Fibroblast of the aortic adventitia (primary cell): ENCODE data around the gene BRME1. TPM values are rescaled to one million over a fixed set of nuclear protein-coding genes. Genes with fewer than 3 reads are reported as not detected.

ENCODE experiments used
- DNase-seq: peaks from one replicate; pipeline ENCODE4 v3.0.0-alpha.2; 2010; ENCODE audit warnings: low read depth
- H3K4me3 ChIP-seq: 2 replicates; pipeline ENCODE4 v1.5.1; 2011; ENCODE audit warnings: low read depth, mild to moderate bottlenecking, control low read depth, low read length, moderate library complexity
- total RNA-seq: library from RNA; depleted of rRNA; stranded (reverse); fragments of >200 nt; gene quantifications from 2 replicates; pipeline ENCODE4 v1.2.3, GENCODE V29; 2012; ENCODE audit warnings: low replicate concordance
- TF ChIP-seq, protein P1 (sequence below): IDR thresholded peaks from 2 replicates; pipeline ENCODE4 v1.5.1; 2011; ENCODE audit warnings: mild to moderate bottlenecking, low read length, control low read depth, inconsistent platforms; ENCODE audit not compliant: insufficient read depth

Gene BRME1
- total RNA-seq, 1 donor: 1.8 TPM

DNA sequence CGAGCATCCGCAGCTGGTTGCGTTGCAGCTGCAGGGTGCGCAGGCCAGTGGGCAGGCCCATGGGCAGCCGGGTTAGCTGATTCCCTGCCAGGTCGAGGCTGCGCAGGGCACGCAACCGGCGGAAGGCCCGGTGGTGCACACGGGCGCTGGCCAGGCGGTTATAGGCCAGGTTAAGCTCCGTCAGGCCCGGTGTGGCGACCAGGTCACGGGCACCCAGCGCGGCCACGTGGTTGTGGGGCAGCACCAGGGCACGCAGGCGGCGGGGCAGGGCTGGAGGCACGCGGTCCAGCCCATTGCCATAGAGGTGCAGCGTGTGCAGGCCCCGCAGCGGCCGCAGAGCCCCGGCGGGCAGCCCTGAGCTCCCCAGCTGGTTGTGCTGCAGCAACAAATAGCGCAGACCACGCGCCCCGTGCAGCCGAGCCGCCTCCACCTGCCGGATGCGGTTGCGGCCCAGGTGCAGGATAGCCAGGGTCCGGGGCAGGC lies 27.0 kb upstream of the BRME1 start:
- H3K4me3 ChIP-seq: no peak overlapping the region
- TF ChIP-seq, protein P1, sequence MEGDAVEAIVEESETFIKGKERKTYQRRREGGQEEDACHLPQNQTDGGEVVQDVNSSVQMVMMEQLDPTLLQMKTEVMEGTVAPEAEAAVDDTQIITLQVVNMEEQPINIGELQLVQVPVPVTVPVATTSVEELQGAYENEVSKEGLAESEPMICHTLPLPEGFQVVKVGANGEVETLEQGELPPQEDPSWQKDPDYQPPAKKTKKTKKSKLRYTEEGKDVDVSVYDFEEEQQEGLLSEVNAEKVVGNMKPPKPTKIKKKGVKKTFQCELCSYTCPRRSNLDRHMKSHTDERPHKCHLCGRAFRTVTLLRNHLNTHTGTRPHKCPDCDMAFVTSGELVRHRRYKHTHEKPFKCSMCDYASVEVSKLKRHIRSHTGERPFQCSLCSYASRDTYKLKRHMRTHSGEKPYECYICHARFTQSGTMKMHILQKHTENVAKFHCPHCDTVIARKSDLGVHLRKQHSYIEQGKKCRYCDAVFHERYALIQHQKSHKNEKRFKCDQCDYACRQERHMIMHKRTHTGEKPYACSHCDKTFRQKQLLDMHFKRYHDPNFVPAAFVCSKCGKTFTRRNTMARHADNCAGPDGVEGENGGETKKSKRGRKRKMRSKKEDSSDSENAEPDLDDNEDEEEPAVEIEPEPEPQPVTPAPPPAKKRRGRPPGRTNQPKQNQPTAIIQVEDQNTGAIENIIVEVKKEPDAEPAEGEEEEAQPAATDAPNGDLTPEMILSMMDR: no peak
- no peak for DNase-seq

DNA sequence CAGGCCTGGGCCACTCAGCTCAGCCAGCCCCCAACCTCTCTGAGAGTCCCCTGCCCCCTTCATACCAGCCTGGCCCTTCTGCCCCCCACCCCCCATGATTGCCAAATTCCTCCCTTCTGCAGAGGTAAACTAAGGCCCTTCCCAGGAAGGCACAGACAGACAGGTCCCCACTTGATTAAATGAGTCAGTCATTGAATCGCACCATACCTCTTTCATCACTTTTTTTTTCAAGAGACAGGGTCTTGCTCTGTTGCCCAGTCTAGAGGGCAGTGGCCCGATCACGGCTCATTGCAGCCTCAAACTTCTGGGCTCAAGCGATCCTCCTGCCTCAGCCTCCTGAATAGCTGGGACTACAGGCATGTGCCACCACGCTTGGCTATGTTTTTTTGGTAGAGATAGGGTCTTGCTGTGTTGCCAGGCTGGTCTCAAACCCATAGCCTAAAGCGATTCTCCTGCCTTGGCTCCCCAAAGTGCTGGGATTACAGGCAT lies 26.3 kb upstream of the BRME1 start:
- TF ChIP-seq, protein P1: no peak
- DNase-seq: no peak
- no peak overlapping the region for H3K4me3 ChIP-seq

DNA sequence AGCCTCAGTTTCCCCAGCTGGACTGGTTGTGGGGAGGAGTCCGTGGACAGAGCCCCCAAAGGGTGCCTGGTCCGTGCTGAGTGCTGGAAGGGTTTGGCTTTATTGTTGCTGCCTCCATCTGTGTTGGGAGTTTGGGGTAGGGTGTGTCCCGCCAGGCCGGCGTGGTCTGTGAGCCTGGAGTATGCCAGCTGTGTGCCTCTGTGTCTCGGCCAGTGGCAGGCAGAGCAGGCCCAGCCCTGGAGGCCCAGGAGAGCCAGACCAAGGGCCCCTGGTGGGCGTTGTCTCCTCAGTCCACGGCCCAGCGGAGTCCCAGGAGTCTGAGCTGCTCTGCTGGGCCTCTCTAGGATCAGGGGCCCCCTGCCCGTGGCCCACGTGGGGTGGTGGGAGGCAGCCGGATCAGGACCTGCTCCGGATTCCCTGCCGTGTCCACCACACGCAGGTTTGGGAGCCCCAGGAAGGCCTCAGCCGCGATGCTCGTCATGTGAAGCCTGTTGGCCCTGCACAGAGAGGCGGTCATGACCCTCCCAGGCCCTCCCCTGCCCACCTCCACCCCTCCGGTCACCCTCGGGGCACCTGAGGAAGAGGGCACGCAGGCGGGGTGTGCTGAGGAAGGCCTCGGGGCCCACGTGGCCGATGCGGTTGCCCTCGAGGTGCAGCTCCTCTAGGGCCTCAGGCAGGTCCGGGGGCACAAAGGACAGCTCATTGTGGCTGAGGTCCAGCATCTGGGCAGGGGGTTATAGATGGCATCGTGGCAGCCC lies 25.7 kb upstream of the BRME1 start:
- TF ChIP-seq, protein P1: no peak
- DNase-seq: no peak
- no peak overlapping the region for H3K4me3 ChIP-seq

DNA sequence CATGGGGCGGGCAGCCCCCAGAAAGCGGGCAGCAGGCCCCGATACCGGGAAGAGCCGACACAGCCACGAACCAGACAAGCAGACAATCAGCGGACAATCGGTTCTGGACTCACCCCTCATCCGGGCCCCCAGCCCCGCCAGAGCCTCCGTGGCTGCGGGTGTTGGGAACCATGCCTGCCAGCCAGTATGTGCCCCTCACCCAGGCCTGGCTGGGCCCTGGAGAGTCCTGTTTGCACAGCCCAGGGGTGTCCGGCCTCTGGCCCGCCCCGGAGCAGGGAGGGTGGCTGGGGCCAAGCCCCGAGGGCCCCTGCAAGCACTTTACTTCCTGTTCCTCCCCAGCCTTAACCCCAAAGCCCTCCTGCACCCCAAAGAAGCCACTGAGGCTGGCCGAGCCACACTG lies 24.5 kb upstream of the BRME1 start:
- no peak for DNase-seq
- TF ChIP-seq, protein P1: no peak
- no peak overlapping the region for H3K4me3 ChIP-seq

DNA sequence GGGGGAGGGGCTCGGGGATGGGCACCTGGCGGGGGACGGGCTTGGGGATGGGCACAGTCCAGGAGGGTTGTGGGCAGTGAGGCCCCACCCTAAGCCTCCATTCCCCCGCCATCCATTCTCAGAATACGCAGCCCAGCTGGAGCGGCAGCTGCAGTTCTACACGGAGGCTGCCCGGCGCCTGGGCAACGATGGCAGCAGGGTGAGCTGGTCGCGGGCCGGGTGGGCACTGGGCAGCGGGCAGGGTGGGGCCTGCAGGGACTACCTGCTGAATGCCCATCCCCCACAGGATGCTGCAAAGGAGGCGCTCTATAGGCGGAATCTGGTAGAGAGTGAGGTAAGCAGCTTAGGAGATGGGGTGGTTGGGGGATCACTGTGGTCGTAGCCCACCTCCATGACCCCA lies 24.0 kb upstream of the BRME1 start:
- DNase-seq: no peak
- no peak overlapping the region for H3K4me3 ChIP-seq
- TF ChIP-seq, protein P1: no peak

DNA sequence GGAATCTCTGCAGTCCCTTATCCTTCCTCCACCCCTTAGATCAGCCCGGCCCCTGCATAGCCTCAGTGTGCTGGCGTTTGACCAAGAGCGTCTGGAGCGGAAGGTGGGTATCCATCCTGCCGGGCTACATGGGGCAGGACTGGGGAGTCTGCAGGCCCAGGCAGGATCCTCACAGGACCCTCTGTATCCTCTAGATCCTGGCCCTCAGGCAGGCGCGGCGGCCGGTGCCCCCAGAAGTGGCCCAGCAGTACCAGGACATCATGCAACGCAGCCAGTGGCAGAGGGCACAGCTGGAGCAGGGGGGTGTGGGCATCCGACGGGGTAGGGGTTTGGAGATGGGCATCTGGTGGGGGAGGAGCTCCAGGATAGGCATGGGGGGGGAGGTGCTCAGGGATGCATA lies 23.4 kb upstream of the BRME1 start:
- no peak overlapping the region for H3K4me3 ChIP-seq
- TF ChIP-seq, protein P1: no peak
- DNase-seq: no peak
